Endothelial cell of umbilical vein (primary cell): Measurements from ENCODE around the gene FBXL2. TPM values are rescaled to one million over a fixed set of nuclear protein-coding genes. Genes with fewer than 3 reads are reported as not detected.

Experiments
- BruUV-seq: library from RNA; stranded (reverse); fragments of 400-500 nt; replicated peaks from 2 replicates; lab custom pipeline; 2021; lab: Mats Ljungman, UMichigan
- CTCF ChIA-PET: fragments of 300-600, 350-600 bp; sonication (Branson Sonifier 250); formaldehyde crosslinking; loops from one replicate; lab custom pipeline; 2021; ENCODE audit warnings: antibody characterized with exemption, inconsistent platforms; lab: Charles Lee
- POLR2A ChIA-PET: fragments of 300-600, 350-600 bp; sonication (Branson Sonifier 250); formaldehyde crosslinking; loops from one replicate; lab custom pipeline; 2021; ENCODE audit warnings: antibody characterized with exemption, inconsistent platforms; lab: Charles Lee
- DNase-seq: peaks from one replicate; pipeline ENCODE4 v3.0.0-alpha.2; 2011; ENCODE audit warnings: low read depth, low spot score
- FAIRE-seq: peaks from 2 replicates; lab custom pipeline; 2011; peaks lifted over from hg19 to GRCh38; lab: Jason Lieb, UNC
- H2AFZ ChIP-seq: 2 replicates; pipeline ENCODE4 v1.6.0; 2012; ENCODE audit warnings: low read depth, low read length, control low read depth, inconsistent platforms
- H3K27ac ChIP-seq: 2 replicates; pipeline ENCODE4 v1.5.1; 2011; ENCODE audit warnings: low read depth, mild to moderate bottlenecking, control low read depth, low read length, moderate library complexity; ENCODE audit not compliant: insufficient read depth
- H3K27me3 ChIP-seq, 2 experiments: 2 replicates each; pipeline versions ENCODE4 v1.6.0 to v1.6.1; 2011; ENCODE audit warnings: low read length in 2 of 2, mixed read lengths in 1 of 2; ENCODE audit not compliant: control insufficient read depth in 2 of 2, insufficient read depth in 2 of 2
- H3K36me3 ChIP-seq, 2 experiments: 2 replicates in 1 of 2; 3 replicates in 1 of 2; pipeline ENCODE4 v1.5.1; 2011; ENCODE audit warnings: low read length in 2 of 2, mild to moderate bottlenecking in 1 of 2, moderate library complexity in 1 of 2; ENCODE audit not compliant: control insufficient read depth in 2 of 2, insufficient read depth in 2 of 2; ENCODE audit errors: extremely low read depth in 1 of 2
- H3K4me1 ChIP-seq: 3 replicates; pipeline ENCODE4 v1.5.1; 2011; ENCODE audit warnings: mild to moderate bottlenecking, low read length; ENCODE audit not compliant: control insufficient read depth, insufficient read depth; ENCODE audit errors: extremely low read depth
- H3K4me2 ChIP-seq: 2 replicates; pipeline ENCODE4 v1.6.1; 2011; ENCODE audit warnings: low read length, control low read depth, mixed read lengths; ENCODE audit not compliant: insufficient read depth
- H3K4me3 ChIP-seq, 3 experiments: fragments of 200-600 bp in 1 of 3; sonication (generic), shearing (Covaris generic) in 1 of 3; replicated peaks in 1 of 3; 2 replicates each; pipeline ENCODE4 v1.5.1; 2011 to 2016; ENCODE audit warnings: control low read depth in 3 of 3, low read length in 3 of 3, mild to moderate bottlenecking in 2 of 3, inconsistent platforms in 1 of 3, low read depth in 1 of 3, moderate library complexity in 1 of 3; ENCODE audit not compliant: insufficient read depth in 1 of 3
- H3K79me2 ChIP-seq: 2 replicates; pipeline ENCODE4 v1.6.0; 2012; ENCODE audit warnings: low read length, inconsistent platforms; ENCODE audit not compliant: control insufficient read depth, insufficient read depth
- H3K9ac ChIP-seq: replicated peaks from 2 replicates; pipeline ENCODE3; 2011; ENCODE audit warnings: low read length, control low read depth; ENCODE audit not compliant: insufficient read depth; ENCODE audit errors: extremely low read depth
- H3K9me1 ChIP-seq: replicated peaks from 3 replicates; pipeline ENCODE4 v1.6.0; 2011; ENCODE audit warnings: mild to moderate bottlenecking, low read length; ENCODE audit not compliant: control insufficient read depth, insufficient read depth; ENCODE audit errors: extremely low read depth
- H3K9me3 ChIP-seq: replicated peaks from 2 replicates; pipeline ENCODE4 v1.5.1; 2012; ENCODE audit warnings: low read length, inconsistent platforms; ENCODE audit not compliant: control insufficient read depth, insufficient read depth
- H4K20me1 ChIP-seq: replicated peaks from 2 replicates; pipeline ENCODE3; 2011; ENCODE audit warnings: mild to moderate bottlenecking, low read length; ENCODE audit not compliant: control insufficient read depth, insufficient read depth; ENCODE audit errors: extremely low read depth
- CTCF ChIP-seq, 2 donors: IDR thresholded peaks; 1 replicate in 1 of 2; 2 replicates in 1 of 2; pipeline ENCODE4 v1.5.1; 2011; ENCODE audit warnings: low read length in 2 of 2, mild to moderate bottlenecking in 2 of 2, moderate library complexity in 2 of 2, control low read depth in 1 of 2, inconsistent platforms in 1 of 2, low read depth in 1 of 2; ENCODE audit not compliant: insufficient read depth in 1 of 2; ENCODE audit errors: extremely low read depth in 1 of 2
- EZH2 ChIP-seq: IDR thresholded peaks from 2 replicates; pipeline ENCODE4 v1.6.1; 2012; ENCODE audit warnings: borderline replicate concordance, low read depth, mild to moderate bottlenecking, moderate library complexity, low read length, inconsistent platforms; ENCODE audit not compliant: severe bottlenecking
- FOS ChIP-seq: IDR thresholded peaks from 2 replicates; pipeline ENCODE4 v1.6.1; 2011; ENCODE audit warnings: mild to moderate bottlenecking, low read length, moderate library complexity, borderline replicate concordance; ENCODE audit not compliant: insufficient read depth
- GATA2 ChIP-seq: IDR thresholded peaks from 2 replicates; pipeline ENCODE4 v1.7.0; 2011; ENCODE audit warnings: low read depth, mild to moderate bottlenecking, moderate library complexity, mixed read lengths, low read length; ENCODE audit not compliant: insufficient read length, insufficient read depth
- JUN ChIP-seq: IDR thresholded peaks from 2 replicates; pipeline ENCODE4 v1.6.1; 2011; ENCODE audit warnings: borderline replicate concordance, low read depth; ENCODE audit not compliant: insufficient read length, insufficient read depth
- MAX ChIP-seq: IDR thresholded peaks from 2 replicates; pipeline ENCODE4 v1.6.1; 2011; ENCODE audit not compliant: insufficient read depth, insufficient read length
- MYC ChIP-seq: IDR thresholded peaks from one replicate; pipeline ENCODE4 v1.6.1; 2011; ENCODE audit warnings: mild to moderate bottlenecking, low read depth, low read length
- POLR2A ChIP-seq: IDR thresholded peaks from 2 replicates; pipeline ENCODE4 v1.6.1; 2012; ENCODE audit warnings: low read depth, mild to moderate bottlenecking, control low read depth, low read length
- POLR2AphosphoS5 ChIP-seq: IDR thresholded peaks from 2 replicates; pipeline ENCODE4 v1.6.1; 2012; ENCODE audit warnings: low read depth, mild to moderate bottlenecking, control low read depth, low read length, moderate library complexity; ENCODE audit not compliant: insufficient read depth
- dilution Hi-C: fragments of 300-500 bp; cut with MboI; formaldehyde crosslinking; loops from one replicate; pipeline ENCODE4 v1.15.0; 2019; ENCODE audit warnings: low sequenced_read_pairs; ENCODE audit not compliant: extremely low pct_ligation_motif_present
- intact Hi-C: fragments of 100-400 bp; cut with micrococcal nuclease; formaldehyde crosslinking; loops from one replicate; pipeline ENCODE4 v1.10.0; 2022
- polyA plus RNA-seq, 4 experiments: library from polyadenylated mRNA; depleted of rRNA in 3 of 4; stranded (reverse) in 3 of 4; unstranded in 1 of 4; fragments of >200 nt; gene quantifications; 2 replicates each; pipeline versions ENCODE4 v1.2.1 to v1.2.3, GENCODE V29; 2011 to 2012; ENCODE audit warnings: missing spikeins in 1 of 4
- total RNA-seq: library from RNA; stranded (reverse); gene quantifications from 2 replicates; pipeline ENCODE4 v1.2.3, GENCODE V29; 2021

Gene FBXL2
- total and polyA plus RNA-seq, 2 donors (not counting 3 experiments of a cell fraction or from before 2014, with no cell fraction given): 21.7 to 44.7 TPM

DNA sequence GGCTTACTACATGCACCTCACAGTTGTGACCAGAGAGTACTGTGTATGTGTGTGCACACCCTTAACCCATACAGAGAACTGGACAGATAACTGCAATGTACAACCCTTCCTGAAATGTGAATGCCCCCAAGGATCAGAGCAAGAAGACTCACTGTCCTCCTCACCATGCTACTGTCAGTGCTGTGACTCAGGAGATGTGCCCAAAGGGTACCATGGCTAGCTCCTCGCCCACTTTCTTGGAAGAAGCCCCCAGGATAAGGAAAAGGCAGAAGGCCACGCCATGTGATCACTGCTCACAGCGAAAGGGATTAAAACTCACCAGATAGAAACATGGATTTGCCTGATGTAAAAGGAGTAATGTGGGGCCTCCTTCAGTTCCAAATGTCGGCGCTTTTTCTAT lies 121.2 kb downstream of the FBXL2 start:
- Histone ChIP-seq H3K4me1 (peaks cover 6% of the 10 kb centered on the region), H3K4me3 (no peak overlapping the region), H3K9ac (no peak overlapping the region), H3K27ac (no peak overlapping the region), H3K4me2 (no peak overlapping the region), H4K20me1 (no peaks in the 10 kb centered on the region), H3K79me2 (peaks cover 2% of the 10 kb centered on the region), H3K36me3 (peaks cover 21 to 40% of the 10 kb centered on the region in 2 experiments), H3K27me3 (no peaks in the 10 kb centered on the region), H3K9me1 (no peaks in the 10 kb centered on the region), H2AFZ (no peak overlapping the region), H3K9me3 (no peaks in the 10 kb centered on the region)
- no TSS peak for BruUV-seq
- POLR2A ChIA-PET: no interaction called here
- intact Hi-C loops (no loop called here), dilution Hi-C loops (no loop called here)
- TF ChIP-seq JUN: no peak
- no peak for TF ChIP-seq POLR2A
- no peak for TF ChIP-seq EZH2
- FAIRE-seq (no peak), DNase-seq (no peak)
- CTCF ChIA-PET: no interaction called here

DNA sequence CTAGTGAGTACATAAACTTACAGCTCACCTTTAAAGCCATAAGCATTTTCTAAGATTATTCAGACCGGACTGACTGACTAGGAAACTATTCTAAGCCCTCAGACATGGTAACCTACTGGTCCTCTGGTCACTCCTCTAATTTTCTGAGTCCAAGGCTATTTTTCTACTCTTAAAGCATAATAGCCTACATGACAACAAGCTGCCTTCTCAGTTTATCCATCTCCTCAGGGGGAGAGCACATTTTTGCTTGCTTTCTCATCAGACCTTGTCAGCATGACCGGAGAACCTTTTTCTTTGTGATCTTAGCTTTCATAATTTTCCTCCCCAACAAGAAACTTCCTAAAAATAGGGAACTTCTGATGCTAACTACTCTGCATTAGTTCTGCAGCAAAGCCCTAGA lies 124.5 kb downstream of the FBXL2 start:
- peaks cover 5% of the 10 kb centered on the region for H3K79me2 ChIP-seq
- no peak overlapping the region for H3K9ac ChIP-seq
- POLR2A ChIA-PET: no interaction called here
- no peak overlapping the region for H3K27ac ChIP-seq
- DNase-seq (no peak), FAIRE-seq (no peak)
- H3K36me3 ChIP-seq: peaks cover 22 to 35% of the 10 kb centered on the region in 2 experiments
- no peaks in the 10 kb centered on the region for H3K9me3 ChIP-seq
- BruUV-seq: no TSS peak
- CTCF ChIA-PET: interaction anchor here (1.4 to 2.3 kb wide), 3 partner anchors 29 to 386 kb away, joined by 3 to 6 read pairs (median 4); no protein-coding TSS in a partner anchor
- H3K4me3 ChIP-seq: no peak overlapping the region
- no peaks in the 10 kb centered on the region for H3K27me3 ChIP-seq
- intact Hi-C loops (no loop called here), dilution Hi-C loops (no loop called here)
- no peak overlapping the region for H2AFZ ChIP-seq
- no peaks in the 10 kb centered on the region for H4K20me1 ChIP-seq
- no peaks in the 10 kb centered on the region for H3K9me1 ChIP-seq
- no peaks in the 10 kb centered on the region for H3K4me1 ChIP-seq
- H3K4me2 ChIP-seq: no peak overlapping the region
- TF ChIP-seq JUN: no peak
- no peak for TF ChIP-seq EZH2
- no peak for TF ChIP-seq POLR2A
- no peak for TF ChIP-seq CTCF (IDR thresholded peaks at IDR 0.05; ENCODE audit: extremely low read depth in 1 of 2, insufficient read depth in 1 of 2, low read depth in 1 of 2, low read length in 2 of 2)
- TF ChIP-seq GATA2: no peak
- TF ChIP-seq POLR2AphosphoS5: no peak
- no peak for TF ChIP-seq MYC
- TF ChIP-seq MAX: no peak
- no peak for TF ChIP-seq FOS
